Left kidney (tissue), 2 donors: ENCODE data around the gene RFX1. TPM values are rescaled to one million over a fixed set of nuclear protein-coding genes. Genes with fewer than 3 reads are reported as not detected.

ENCODE experiments used
- DNase-seq: peaks from one replicate; pipeline ENCODE4 v3.0.0-alpha.2; 2013
- polyA plus RNA-seq: library from polyadenylated mRNA; unstranded; fragments of 120-200 nt; gene quantifications from one replicate; pipeline ENCODE4 v1.2.1, GENCODE V29; 2013; ENCODE audit not compliant: insufficient read length

Gene RFX1
- polyA plus RNA-seq, 1 donor, result 10.5 TPM

DNA sequence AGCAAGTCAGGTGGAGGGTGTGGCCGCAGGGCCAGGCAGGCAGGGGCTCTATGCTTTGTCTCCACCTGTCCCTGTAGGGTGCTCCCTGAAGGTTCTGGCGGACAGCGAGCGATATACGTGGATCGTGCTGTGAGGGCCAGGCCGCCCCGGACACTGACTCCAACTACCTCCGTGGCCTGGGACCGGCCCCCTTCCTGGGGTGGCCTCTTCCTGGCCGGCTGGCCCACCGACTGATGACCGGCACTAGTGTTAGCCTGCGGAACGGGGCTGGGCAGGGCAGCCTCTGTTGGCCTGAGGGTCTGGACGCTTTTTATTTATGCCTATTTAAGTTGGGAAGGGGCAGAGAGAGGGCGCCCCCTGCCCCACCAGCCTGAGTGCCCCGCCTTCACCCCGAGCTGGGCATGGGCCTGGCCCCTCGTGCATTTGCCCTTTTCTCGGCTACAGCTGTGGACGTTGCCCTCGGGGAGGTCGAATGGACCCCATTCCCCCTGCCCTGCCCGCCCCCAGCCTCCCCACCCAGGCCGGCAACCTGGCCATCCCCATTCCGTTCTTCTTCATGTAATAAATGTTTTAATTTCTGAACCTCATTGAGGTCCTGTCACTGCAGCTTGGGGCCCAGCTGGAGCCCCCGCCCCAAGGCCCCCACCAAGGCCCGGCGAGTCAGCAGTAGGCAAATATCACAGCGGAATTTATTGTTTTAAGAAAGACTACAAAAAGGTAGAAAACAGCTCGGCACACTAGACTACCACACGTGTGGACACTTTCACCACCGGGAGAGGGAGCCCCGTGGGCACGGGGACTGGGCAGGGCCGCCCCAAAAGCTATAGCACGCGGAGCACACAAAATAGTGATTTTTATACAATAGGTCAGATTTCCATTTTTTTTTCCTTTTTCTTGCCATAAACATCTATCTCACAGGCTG, 45.0 kb downstream of the RFX1 start:
- no peak for DNase-seq

DNA sequence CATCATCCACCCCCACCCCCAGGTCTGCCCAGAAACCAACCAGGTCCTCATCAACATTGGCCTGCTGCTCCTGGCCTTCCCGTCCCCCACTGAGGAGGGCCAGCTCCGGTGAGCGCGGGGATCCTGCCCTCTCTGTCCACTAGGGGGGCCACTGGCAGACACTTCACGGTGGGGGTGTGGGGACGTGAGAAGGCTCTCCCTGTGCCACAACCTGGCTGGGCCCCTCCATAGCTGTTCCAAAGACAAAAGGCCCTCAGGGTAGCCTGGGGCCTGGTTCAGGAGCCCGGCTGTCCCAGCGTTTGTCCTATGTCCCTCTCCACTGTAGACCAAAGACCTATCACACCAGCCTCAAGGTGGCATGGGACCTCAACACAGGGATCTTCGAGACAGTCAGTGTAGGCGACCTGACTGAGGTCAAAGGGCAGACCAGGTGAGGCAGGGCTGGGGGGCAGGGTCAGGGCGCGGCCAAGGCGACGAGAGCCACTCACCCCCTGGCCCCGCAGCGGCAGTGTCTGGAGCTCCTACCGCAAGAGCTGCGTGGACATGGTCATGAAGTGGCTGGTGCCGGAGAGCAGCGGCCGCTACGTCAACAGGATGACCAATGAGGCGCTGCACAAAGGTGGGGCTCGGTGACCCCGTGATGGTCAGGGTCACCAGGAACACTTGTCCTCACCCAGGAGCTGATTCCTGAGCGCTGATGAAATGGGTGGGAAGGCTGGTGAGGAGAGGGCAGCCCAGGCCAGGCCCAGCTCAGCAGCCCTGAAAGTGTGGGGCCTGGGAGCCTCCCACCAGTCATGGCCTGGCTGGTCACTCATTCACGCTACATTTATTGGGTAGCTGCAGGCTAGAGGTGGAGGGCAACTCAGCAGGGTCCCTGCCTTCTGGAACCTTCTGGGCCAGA, 45.9 kb downstream of the RFX1 start:
- no peak for DNase-seq

- DNase-seq, result no peak
These were observed 46.8 kb downstream of the RFX1 start for GRCh38 chr19:13959141-13959961.

DNA sequence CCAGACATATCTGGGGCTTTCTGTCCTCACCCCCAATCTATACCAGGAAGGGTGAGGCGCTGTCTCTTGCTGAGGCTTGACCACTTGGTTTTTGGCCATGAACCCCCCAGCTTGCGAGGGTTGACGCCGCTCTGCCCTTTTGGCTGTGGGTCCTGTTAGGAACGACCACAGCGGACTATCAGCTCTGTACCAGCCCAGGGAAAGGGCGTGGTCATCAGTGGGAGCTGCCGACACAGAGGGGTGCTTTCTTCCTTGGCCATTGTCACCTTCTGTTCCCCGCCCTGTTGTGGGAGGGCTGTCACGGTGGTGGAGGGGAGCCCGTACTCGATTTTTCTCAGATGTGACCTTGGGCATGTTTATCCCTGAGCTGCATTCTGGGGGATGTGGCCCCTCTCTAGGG, 48.1 kb downstream of the RFX1 start:
- no peak for DNase-seq

DNA sequence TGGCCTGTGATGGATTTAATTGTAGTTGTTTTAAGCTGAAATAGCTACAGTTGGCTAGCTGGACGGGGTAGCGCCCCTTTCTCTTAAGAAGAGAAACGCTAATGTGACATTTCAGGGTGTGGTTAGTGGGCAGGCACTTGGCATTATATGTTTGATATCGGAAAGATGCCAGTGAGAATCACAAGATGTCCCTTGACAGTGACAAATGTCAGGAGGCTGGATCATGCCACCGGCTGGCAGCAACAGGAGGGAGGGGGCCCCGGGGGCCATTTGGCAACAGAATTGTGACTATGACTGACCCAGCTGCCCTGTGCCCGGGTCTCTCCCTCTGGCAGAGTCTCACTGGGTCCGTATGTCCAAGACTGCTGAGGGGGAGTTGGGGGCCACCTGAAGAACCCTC, 49.1 kb downstream of the RFX1 start:
- no peak for DNase-seq

- no peak for DNase-seq
These were observed 49.8 kb downstream of the RFX1 start for GRCh38 chr19:13956365-13956744.

- DNase-seq, result no peak
These were observed 50.3 kb downstream of the RFX1 start for GRCh38 chr19:13955662-13956364.

GRCh38 chr19:13954185-13954584, 51.9 kb downstream of the RFX1 start:
- no peak for DNase-seq

DNA sequence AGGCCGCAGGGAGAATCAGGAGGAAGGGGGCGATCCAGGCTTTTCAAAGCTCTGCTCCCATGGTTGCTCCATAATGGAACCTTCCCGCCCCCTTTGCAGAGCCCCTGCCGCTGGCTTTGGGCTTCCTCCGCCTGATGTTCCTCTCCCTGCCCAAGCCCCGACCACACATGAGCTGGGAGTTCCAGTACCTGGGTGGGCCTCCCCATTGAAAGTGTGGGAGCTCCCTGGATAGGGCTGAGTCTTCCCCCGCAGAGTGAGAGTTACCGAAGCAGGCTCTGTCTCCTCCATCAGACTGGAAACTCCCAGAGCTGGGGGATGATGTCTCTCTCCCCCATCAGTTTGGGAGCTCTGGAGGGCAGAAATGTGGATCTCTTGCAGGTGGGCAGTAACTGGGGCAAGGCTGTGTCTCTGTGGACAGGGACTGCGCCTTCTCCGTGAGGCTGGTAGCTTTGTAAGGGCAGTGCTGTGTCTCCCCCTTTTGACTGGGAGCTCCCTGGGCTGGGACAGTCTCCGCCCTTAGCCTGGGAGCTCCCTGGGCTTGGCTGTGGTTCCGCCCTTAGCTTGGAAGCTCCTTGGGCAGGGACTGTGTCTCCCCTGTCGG, 53.1 kb downstream of the RFX1 start:
- DNase-seq, result no peak

GRCh38 chr19:13952154-13952930, 53.8 kb downstream of the RFX1 start, which contains the start of gene DCAF15:
Gene DCAF15, plus strand, starts transcription at chr19:13952509. Its CDS starts 4 bp downstream, at chr19:13952513.
- DNase-seq, result peak; percentile 99

DNA sequence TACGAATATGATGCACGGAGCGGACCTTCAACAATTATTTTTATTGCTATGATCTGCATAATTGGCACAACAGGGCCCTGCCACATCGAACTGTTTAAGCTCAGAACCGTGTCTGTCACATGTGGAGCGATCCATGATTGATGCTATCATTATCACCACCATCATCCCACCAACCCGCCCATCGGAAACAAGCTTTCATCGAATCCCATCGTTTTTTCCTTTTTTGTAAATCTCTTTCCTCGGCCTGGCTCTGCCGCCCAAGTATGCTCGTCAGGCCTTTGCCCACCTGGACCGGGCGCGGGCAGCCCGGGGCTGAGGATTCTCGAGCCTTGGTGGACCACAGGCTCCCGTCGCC, 54.3 kb downstream of the RFX1 start:
- DNase-seq, result no peak

GRCh38 chr19:13951043-13951442, 55.1 kb downstream of the RFX1 start:
- no peak for DNase-seq

DNA sequence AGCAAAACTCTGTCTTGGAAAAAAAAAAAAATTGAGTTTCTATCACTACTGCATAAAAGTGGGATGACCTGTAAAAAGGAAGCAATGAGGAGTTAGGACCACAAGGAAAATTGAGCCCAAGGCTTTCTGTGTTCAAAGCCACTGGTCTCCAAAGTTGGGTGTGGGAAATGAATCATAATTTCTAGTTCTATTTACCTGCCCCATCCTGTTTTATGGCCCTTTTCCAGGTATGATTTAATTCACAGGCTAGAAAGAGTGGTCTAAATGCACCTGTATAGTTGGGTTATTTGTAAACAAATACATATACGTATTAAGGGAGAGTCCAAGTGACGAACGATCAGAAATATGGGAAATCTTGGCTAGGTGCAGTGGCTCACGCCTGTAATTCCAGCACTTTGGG, 59.7 kb downstream of the RFX1 start:
- DNase-seq, result no peak

GRCh38 chr19:13942023-13942684, 64.0 kb downstream of the RFX1 start:
- DNase-seq, result no peak

DNA sequence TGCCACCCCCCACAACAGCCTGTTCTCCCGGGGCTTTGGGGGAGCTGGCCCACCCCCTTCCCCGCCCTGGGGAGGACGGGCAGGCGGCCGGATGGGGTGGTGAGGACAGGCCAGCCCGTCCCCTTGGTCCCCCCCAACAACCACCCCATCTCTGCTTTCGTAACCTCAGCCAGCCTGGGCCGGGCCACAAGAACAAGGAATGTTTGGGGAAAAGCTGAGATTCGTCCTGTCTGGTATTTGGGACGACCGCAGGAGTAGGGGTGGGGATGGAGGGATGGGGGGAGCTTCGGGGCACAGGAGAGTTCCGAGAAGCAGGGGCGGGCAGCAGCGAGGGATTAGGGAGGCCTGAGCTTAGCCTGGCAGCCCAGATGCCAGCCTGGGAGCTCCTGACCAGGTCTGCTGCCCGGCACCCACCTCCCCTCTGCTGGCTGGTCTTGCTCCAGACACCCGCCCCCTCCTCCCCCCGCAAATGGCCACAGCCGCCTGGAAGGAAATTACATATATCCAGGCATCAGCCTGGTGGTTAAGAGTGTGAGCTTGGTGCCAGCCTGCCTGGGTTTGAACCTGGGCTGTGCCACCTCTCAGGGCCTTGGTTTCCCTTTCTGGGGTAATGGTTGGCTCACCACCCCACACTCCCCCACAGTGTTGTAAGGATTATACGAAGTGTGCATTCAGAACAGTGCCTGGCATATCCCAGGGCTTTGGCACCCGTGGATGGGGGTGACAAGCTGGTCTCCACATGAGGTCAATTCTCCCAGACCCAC, 67.6 kb downstream of the RFX1 start, which contains the start of gene PODNL1:
Gene PODNL1, minus strand, starts transcription at position 117 of the 764 bp plus-strand sequence. CDS start 236 bp downstream, outside the sequence.
- no peak for DNase-seq

- DNase-seq, result no peak
These were observed 68.4 kb downstream of the RFX1 start for GRCh38 chr19:13937479-13938300.

DNA sequence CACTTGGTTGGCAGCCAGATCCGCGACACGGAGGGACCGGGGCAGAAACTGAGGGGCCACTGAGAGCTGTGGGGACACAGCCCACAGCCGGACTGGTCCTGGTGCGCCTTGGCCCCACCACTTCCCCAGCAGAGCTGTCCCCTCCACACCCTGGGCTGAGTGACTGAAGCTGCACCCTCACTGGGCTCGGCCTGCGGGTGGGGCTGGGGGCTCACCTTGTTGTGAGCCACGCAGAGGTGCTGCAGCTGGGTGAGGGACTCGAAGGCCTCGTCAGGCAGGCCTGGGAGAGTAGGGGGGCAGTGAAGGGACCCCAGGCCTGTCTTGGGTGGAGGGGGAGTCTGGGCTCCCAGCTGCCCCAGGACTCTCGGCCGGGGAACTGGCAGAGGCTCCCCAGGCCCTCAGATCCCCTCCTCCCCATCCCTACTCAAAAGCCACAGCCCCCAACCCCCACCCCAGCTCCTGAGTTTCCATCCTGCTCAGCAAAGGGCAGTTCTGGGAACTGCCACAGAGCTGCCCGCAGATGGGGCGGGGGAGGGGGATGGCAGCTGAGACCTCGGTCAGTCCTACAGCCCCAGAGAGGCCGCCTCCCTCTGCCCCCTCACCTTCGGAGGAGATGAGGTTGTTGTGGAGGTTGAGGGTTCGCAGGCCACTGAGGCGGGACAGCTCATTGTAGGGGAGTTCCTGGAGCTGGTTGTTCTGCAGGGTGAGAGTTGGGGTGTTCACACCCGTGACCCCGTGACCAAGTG, 70.2 kb downstream of the RFX1 start:
- DNase-seq, result no peak
